Measurements from ENCODE around the gene FHIT. TPM values are rescaled to one million over a fixed set of nuclear protein-coding genes. Genes with fewer than 3 reads are reported as not detected.
"Not testable (repeated sequence)": the region's sequence is repeated elsewhere in the genome, so short reads cannot be mapped to it uniquely, and the experiment has no call there.

FHIT gene
- total RNA-seq, 1 donor from 2014 or later, result 22.6 TPM

GRCh38 chr3:59936472-59936871 lies 1314.8 kb downstream of the FHIT start:
- peaks cover 20% of the 10 kb centered on the region for H3K9me3 Mint-ChIP-seq
- H3K4me3 Mint-ChIP-seq, result no peak overlapping the region
- intact Hi-C loops (cut with micrococcal nuclease), result loop anchor here (5.0 to 10.0 kb wide), 3 partner anchors 162 to 1586 kb away; partner anchors contain the start of gene FHIT
- no peaks in the 10 kb centered on the region for H3K27me3 Mint-ChIP-seq (ENCODE audit: insufficient read depth)
- peaks cover 52% of the 10 kb centered on the region for H3K4me1 Mint-ChIP-seq (ENCODE audit: low read depth)
- H3K27ac Mint-ChIP-seq, result no peak overlapping the region
- DNase-seq (ENCODE audit: low spot score), result no peak
- peaks cover 39% of the 10 kb centered on the region for H3K36me3 Mint-ChIP-seq (ENCODE audit: low read depth)

GRCh38 chr3:59935025-59935424 lies 1316.2 kb downstream of the FHIT start:
- peaks cover 20% of the 10 kb centered on the region for H3K9me3 Mint-ChIP-seq
- DNase-seq (ENCODE audit: low spot score), result peak; percentile 6
- peaks cover 34% of the 10 kb centered on the region for H3K36me3 Mint-ChIP-seq (ENCODE audit: low read depth)
- peak overlapping the region; percentile 54 for H3K4me3 Mint-ChIP-seq
- H3K27me3 Mint-ChIP-seq (ENCODE audit: insufficient read depth), result no peaks in the 10 kb centered on the region
- intact Hi-C loops (cut with micrococcal nuclease), result loop anchor here (1.0 to 10.0 kb wide), 13 partner anchors 22 to 1587 kb away; partner anchors contain the start of gene FHIT
- peak overlapping the region; percentile 82 for H3K27ac Mint-ChIP-seq
- peaks cover 43% of the 10 kb centered on the region for H3K4me1 Mint-ChIP-seq (ENCODE audit: low read depth)

DNA sequence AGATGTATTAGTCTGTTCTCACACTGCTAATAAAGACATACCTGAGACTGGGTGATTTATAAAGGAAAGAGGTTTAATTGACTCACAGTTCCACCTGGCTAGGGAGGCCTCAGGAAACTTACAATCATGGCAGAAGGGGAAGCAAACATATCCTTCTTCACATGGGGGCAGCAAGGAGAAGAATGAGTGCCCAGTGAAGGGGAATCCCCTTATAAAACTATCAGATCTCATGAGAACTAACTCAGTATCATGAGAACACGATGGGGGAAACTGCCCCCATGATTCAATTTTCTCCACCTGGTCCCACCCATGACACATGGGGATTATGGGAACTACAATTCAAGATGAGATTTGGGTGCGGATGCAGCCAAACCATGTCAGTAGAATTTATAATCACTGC lies 1316.7 kb downstream of the FHIT start:
- H3K9me3 Mint-ChIP-seq, result peaks cover 20% of the 10 kb centered on the region
- DNase-seq (ENCODE audit: low spot score); H3K27me3 Mint-ChIP-seq (ENCODE audit: insufficient read depth); H3K4me3 Mint-ChIP-seq: not testable (repeated sequence)
- intact Hi-C loops (cut with micrococcal nuclease), result loop anchor here (2.0 to 10.0 kb wide), 4 partner anchors 22 to 552 kb away; no protein-coding TSS in a partner anchor
- H3K36me3 Mint-ChIP-seq (ENCODE audit: low read depth), result peaks cover 34% of the 10 kb centered on the region
- peak overlapping the region; percentile 82 for H3K27ac Mint-ChIP-seq
- H3K4me1 Mint-ChIP-seq (ENCODE audit: low read depth), result peaks cover 45% of the 10 kb centered on the region

- Mint-ChIP-seq H3K36me3 (ENCODE audit: low read depth) (peaks cover 30% of the 10 kb centered on the region), H3K27me3 (ENCODE audit: insufficient read depth) (no peaks in the 10 kb centered on the region), H3K27ac (no peak overlapping the region), H3K9me3 (peaks cover 15% of the 10 kb centered on the region), H3K4me3 (no peak overlapping the region), H3K4me1 (ENCODE audit: low read depth) (peaks cover 38% of the 10 kb centered on the region)
- no peak for DNase-seq (ENCODE audit: low spot score)
- intact Hi-C loops (cut with micrococcal nuclease), result loop anchor here (10.0 kb wide), 1 partner anchor 155 kb away; no protein-coding TSS in a partner anchor
Measured at GRCh38 chr3:59930170-59930569, 1321.1 kb downstream of the FHIT start.

GRCh38 chr3:59927056-59927455 lies 1324.2 kb downstream of the FHIT start:
- Mint-ChIP-seq H3K27ac (no peak overlapping the region), H3K9me3 (peaks cover 4% of the 10 kb centered on the region), H3K27me3 (ENCODE audit: insufficient read depth) (no peaks in the 10 kb centered on the region), H3K4me1 (ENCODE audit: low read depth) (peaks cover 34% of the 10 kb centered on the region), H3K4me3 (no peak overlapping the region), H3K36me3 (ENCODE audit: low read depth) (peaks cover 23% of the 10 kb centered on the region)
- intact Hi-C loops (cut with micrococcal nuclease), result no loop called here
- DNase-seq (ENCODE audit: low spot score), result no peak

GRCh38 chr3:59925946-59926345 lies 1325.3 kb downstream of the FHIT start:
- intact Hi-C loops (cut with micrococcal nuclease), result no loop called here
- Mint-ChIP-seq H3K36me3 (ENCODE audit: low read depth) (peaks cover 24% of the 10 kb centered on the region), H3K4me3 (no peak overlapping the region), H3K9me3 (peaks cover 4% of the 10 kb centered on the region), H3K27me3 (ENCODE audit: insufficient read depth) (no peaks in the 10 kb centered on the region), H3K4me1 (ENCODE audit: low read depth) (peaks cover 40% of the 10 kb centered on the region), H3K27ac (no peak overlapping the region)
- DNase-seq (ENCODE audit: low spot score), result no peak

GRCh38 chr3:59922192-59922591 lies 1329.1 kb downstream of the FHIT start:
- intact Hi-C loops (cut with micrococcal nuclease), result no loop called here
- Mint-ChIP-seq H3K27ac (no peak overlapping the region), H3K27me3 (ENCODE audit: insufficient read depth) (no peaks in the 10 kb centered on the region), H3K9me3 (peaks cover 9% of the 10 kb centered on the region), H3K36me3 (ENCODE audit: low read depth) (peaks cover 46% of the 10 kb centered on the region), H3K4me3 (no peak overlapping the region), H3K4me1 (ENCODE audit: low read depth) (peaks cover 51% of the 10 kb centered on the region)
- no peak for DNase-seq (ENCODE audit: low spot score)

- peaks cover 56% of the 10 kb centered on the region for H3K36me3 Mint-ChIP-seq (ENCODE audit: low read depth)
- H3K27ac Mint-ChIP-seq, result no peak overlapping the region
- H3K27me3 Mint-ChIP-seq (ENCODE audit: insufficient read depth), result no peaks in the 10 kb centered on the region
- H3K4me1 Mint-ChIP-seq (ENCODE audit: low read depth), result peaks cover 52% of the 10 kb centered on the region
- H3K9me3 Mint-ChIP-seq, result peaks cover 10% of the 10 kb centered on the region
- H3K4me3 Mint-ChIP-seq, result no peak overlapping the region
- no peak for DNase-seq (ENCODE audit: low spot score)
- intact Hi-C loops (cut with micrococcal nuclease), result no loop called here
Measured at GRCh38 chr3:59920822-59921221, 1330.4 kb downstream of the FHIT start.

DNA sequence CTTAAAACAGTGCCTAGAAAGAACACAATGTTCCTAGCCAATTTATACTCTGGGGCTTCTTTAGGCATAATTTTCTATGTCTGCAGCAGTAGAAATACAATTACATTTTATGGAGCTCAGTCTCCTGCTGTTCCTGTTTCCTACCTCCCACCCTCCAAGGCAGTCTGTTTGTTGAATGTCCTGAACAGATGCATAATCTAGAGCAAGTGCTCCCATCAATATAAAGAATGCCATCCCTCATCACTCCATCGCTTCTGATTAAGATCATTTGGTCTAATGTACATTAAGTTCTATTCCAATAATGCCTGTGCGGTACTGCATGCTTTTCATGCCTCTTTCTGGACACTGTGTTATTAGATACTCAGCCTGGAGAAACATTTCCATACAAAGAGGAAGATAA lies 1331.7 kb downstream of the FHIT start:
- no peak overlapping the region for H3K4me3 Mint-ChIP-seq
- no peak for DNase-seq (ENCODE audit: low spot score)
- no peak overlapping the region for H3K27ac Mint-ChIP-seq
- H3K36me3 Mint-ChIP-seq (ENCODE audit: low read depth), result peaks cover 66% of the 10 kb centered on the region
- no peaks in the 10 kb centered on the region for H3K27me3 Mint-ChIP-seq (ENCODE audit: insufficient read depth)
- intact Hi-C loops (cut with micrococcal nuclease), result no loop called here
- peaks cover 52% of the 10 kb centered on the region for H3K4me1 Mint-ChIP-seq (ENCODE audit: low read depth)
- peaks cover 10% of the 10 kb centered on the region for H3K9me3 Mint-ChIP-seq

GRCh38 chr3:59914251-59914650 lies 1337.0 kb downstream of the FHIT start:
- DNase-seq (ENCODE audit: low spot score), result no peak
- Mint-ChIP-seq H3K9me3 (peaks cover 6% of the 10 kb centered on the region), H3K27me3 (ENCODE audit: insufficient read depth) (no peaks in the 10 kb centered on the region), H3K4me1 (ENCODE audit: low read depth) (peaks cover 18% of the 10 kb centered on the region), H3K36me3 (ENCODE audit: low read depth) (peaks cover 48% of the 10 kb centered on the region), H3K27ac (no peak overlapping the region), H3K4me3 (no peak overlapping the region)
- intact Hi-C loops (cut with micrococcal nuclease), result no loop called here

- H3K4me1 Mint-ChIP-seq (ENCODE audit: low read depth), result peaks cover 12% of the 10 kb centered on the region
- peaks cover 6% of the 10 kb centered on the region for H3K9me3 Mint-ChIP-seq
- intact Hi-C loops (cut with micrococcal nuclease), result no loop called here
- H3K4me3 Mint-ChIP-seq, result no peak overlapping the region
- no peak for DNase-seq (ENCODE audit: low spot score)
- H3K27me3 Mint-ChIP-seq (ENCODE audit: insufficient read depth), result no peaks in the 10 kb centered on the region
- H3K36me3 Mint-ChIP-seq (ENCODE audit: low read depth), result peaks cover 44% of the 10 kb centered on the region
- H3K27ac Mint-ChIP-seq, result no peak overlapping the region
Measured at GRCh38 chr3:59913645-59914044, 1337.6 kb downstream of the FHIT start.

GRCh38 chr3:59908701-59909100 lies 1342.6 kb downstream of the FHIT start:
- DNase-seq (ENCODE audit: low spot score), result no peak
- H3K9me3 Mint-ChIP-seq, result peaks cover 4% of the 10 kb centered on the region
- H3K4me3 Mint-ChIP-seq, result no peak overlapping the region
- peaks cover 21% of the 10 kb centered on the region for H3K36me3 Mint-ChIP-seq (ENCODE audit: low read depth)
- no peaks in the 10 kb centered on the region for H3K4me1 Mint-ChIP-seq (ENCODE audit: low read depth)
- no peaks in the 10 kb centered on the region for H3K27me3 Mint-ChIP-seq (ENCODE audit: insufficient read depth)
- intact Hi-C loops (cut with micrococcal nuclease), result no loop called here
- no peak overlapping the region for H3K27ac Mint-ChIP-seq

DNA sequence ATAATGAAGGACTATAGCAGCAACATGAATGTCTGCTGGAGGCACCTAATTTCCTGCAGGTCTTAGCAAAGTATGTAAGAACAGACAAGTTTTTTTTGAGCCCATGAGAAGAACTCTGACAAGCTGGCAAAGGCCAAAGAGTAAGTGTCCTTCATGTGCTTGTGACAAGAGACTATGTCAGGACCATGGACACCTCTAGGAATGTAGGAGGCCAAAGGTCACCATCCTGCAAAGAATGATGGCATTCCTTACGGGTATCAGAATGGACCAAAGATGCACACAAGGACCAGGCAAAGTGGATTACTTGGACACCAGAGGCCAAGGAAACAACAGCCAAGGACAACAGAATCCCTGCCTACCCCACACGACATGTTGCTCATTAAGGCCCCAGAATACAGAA lies 1343.0 kb downstream of the FHIT start:
- peaks cover 24% of the 10 kb centered on the region for H3K36me3 Mint-ChIP-seq (ENCODE audit: low read depth)
- H3K4me1 Mint-ChIP-seq (ENCODE audit: low read depth), result no peaks in the 10 kb centered on the region
- peaks cover 4% of the 10 kb centered on the region for H3K9me3 Mint-ChIP-seq
- no peak overlapping the region for H3K4me3 Mint-ChIP-seq
- DNase-seq (ENCODE audit: low spot score), result no peak
- H3K27me3 Mint-ChIP-seq (ENCODE audit: insufficient read depth), result no peaks in the 10 kb centered on the region
- intact Hi-C loops (cut with micrococcal nuclease), result no loop called here
- H3K27ac Mint-ChIP-seq, result no peak overlapping the region

DNA sequence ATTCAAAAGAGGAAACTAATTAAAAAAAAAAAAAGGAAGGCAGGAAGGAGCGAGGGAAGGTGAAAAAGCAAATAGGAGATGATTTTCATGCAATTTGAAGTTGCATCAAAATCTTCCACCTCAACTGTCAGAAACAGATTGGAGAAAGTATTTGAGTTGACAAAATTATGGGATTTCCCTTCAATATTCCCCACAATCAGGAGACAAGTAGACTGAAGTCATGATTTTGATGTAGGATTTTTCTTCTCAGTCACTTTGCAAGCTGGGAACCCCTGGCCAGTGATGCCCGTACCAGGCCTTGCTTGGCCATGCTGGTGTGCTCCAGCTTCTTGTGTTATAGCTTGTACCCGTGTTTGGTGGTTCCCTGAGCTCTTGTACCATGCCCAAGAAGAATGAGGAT lies 1347.0 kb downstream of the FHIT start:
- DNase-seq (ENCODE audit: low spot score), result no peak
- no peaks in the 10 kb centered on the region for H3K27me3 Mint-ChIP-seq (ENCODE audit: insufficient read depth)
- intact Hi-C loops (cut with micrococcal nuclease), result no loop called here
- peaks cover 4% of the 10 kb centered on the region for H3K9me3 Mint-ChIP-seq
- H3K4me3 Mint-ChIP-seq, result no peak overlapping the region
- H3K36me3 Mint-ChIP-seq (ENCODE audit: low read depth), result peaks cover 31% of the 10 kb centered on the region
- no peak overlapping the region for H3K27ac Mint-ChIP-seq
- H3K4me1 Mint-ChIP-seq (ENCODE audit: low read depth), result no peaks in the 10 kb centered on the region
